Stimulated activated CD4-positive, alpha-beta T cell treated with anti-CD3 and anti-CD28 coated beads, Interleukin-2, amount 100 ng/mL, for 48 hours (primary cell): Measurements from ENCODE around the gene MT1H.
"Not testable (repeated sequence)": the region's sequence is repeated elsewhere in the genome, so short reads cannot be mapped to it uniquely, and the experiment has no call there.

ENCODE experiments used
- DNase-seq, 2 donors: peaks; one replicate each; pipeline ENCODE4 v3.0.0-alpha.2; 2020

MT1H gene

DNA sequence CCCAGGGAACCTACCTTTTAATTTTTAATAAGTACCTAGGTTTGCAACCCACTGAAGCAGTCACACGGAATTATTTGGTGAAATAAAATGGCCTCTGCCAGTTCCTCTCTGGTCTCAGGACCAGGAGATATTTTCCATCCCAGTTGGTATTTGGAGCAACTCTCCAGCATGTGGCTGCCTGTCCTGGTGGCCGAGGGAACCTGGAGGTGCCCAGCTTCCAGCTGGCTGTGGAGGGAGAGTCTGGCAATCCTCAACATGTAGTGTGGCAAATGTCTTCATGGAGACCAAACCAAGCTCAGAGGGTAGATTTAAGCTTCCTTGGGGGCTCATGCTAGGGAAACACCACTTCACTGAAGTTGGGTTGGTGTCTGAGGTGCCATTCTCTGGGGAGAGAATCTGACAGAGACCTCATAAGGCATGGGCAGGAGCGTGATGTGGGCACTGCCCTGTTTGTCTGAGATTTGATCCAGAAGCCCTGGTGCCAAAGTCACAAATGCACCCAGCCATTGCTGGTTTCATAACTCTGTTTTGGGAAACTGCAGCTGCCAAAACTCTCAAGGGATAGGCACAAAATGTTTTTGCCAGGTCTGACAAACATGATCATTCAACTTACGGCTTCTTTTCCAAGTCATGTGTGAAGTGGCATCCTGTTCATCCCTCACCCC lies 15.4 kb downstream of the MT1H start:
- DNase-seq = no peak

DNA sequence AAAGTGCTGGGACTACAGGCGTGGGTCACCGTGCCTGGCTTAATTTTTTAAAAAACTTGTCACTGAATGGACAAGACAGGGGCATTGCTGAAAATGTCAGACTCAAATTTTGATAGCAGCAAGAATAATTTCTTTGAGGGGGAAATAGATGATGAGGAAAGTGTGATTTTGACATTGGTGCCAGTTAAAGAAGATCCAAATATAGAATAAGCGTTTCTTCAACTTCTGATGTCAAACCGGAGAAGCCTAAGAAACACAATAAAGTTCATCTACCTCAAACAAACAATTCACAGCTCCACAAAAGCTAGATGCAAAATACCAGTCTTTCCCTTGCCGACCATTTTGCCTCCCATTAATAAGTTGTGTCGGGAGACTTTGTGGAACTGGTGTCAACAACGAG lies 17.1 kb downstream of the MT1H start:
- DNase-seq = no peak

GRCh38 chr16:56688762-56689161 lies 19.1 kb downstream of the MT1H start:
- DNase-seq = no peak

DNA sequence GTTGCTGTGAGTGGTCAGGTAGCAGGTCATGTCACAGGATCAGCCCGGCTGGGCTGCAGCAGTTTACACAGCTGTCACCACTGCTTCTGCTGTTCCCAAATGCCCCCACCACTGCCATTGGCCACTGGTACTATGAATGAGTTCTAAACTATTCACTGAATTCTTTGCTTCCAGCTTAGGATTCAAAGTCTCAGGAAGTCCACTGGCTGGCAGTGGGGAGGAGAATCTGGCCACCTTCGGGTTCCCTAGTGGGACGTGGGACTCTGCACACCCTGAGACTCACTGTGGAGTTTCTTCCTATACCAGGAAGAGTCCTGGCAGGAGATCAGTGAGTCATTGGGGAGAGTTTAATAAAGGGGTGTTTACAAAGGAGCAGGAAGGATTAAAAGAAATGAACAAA lies 19.6 kb downstream of the MT1H start:
- DNase-seq = no peak

GRCh38 chr16:56690420-56691122 lies 21.0 kb downstream of the MT1H start:
- no peak for DNase-seq

GRCh38 chr16:56691885-56692284 lies 22.3 kb downstream of the MT1H start:
- DNase-seq = no peak

GRCh38 chr16:56695246-56695645 lies 25.6 kb downstream of the MT1H start:
- no peak for DNase-seq

DNA sequence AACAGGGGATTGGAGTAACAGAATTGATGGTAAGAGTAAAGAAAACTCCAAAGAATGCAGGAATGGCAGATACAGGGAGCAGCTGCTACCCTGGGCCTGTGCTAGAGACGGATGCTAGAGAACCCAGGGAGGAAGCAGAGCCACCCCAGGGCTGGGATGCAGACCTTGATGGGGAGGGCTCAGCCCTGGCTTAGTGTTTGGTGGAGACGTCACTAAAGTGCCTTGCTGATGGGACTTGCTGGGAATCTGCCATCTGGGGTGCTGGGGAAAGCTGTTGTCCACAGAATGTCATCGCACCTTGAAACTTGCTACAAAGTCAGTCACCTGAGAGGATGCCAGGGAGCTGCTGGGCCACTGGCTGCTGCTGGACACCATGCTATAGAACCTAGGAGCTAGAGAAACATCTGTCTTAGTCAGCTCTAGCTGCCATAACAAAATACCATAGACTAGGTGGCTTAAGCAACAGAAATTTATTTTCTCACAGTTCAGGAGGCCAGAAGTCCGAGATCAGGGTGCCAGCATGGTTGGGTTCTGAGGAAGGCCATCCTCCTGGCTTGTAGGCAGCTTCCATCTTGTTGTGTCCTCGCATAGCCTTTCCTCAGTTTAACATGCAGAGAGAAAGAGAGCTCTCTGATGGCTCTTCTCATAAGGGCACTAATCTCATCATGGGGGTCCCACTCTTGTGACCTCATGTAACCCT lies 28.0 kb downstream of the MT1H start:
- DNase-seq = no peak

DNA sequence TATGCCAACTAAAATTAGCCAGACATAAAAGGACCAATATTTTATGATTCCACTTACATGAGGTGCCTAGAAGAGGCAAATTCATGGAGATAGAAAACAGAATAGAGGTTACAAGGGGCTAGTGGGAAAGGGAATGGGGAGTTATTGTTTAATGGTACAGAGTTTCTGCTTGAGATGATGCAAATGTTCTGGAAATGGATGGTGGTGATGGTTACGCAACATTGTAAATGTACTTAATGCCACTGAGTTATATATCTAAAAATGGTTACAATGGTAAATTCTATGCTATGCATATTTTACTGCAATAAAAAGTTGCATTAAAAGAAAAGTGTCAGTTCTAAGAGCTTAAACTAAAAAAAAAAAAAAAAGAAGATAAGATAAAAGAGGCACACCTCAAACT lies 30.6 kb downstream of the MT1H start:
- no peak for DNase-seq

DNA sequence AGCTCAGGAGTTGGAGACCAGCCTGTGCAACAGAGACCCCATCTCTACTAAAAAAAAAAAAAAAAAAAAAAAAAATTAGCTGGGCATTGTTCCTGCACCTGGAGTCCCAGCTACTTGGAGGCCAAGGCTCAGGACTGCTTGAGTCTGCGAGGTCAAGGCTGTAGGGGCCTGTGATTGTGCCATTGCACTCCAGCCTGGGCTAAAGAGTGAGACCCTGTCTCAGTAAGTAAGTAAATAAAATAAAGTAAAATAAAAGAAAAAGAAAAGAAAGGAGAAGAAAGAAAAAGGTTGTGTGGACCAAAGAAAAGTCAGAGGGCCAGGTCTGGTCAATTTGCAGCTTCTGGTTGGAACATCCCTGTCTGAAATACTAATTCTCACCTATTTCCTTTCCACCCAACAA lies 31.0 kb downstream of the MT1H start:
- DNase-seq = no peak

- no peak for DNase-seq
Measured at GRCh38 chr16:56701534-56701933, 31.9 kb downstream of the MT1H start.

- DNase-seq = no peak
Measured at GRCh38 chr16:56702836-56703235, 33.2 kb downstream of the MT1H start.

GRCh38 chr16:56708525-56709442 lies 39.2 kb downstream of the MT1H start:
- no peak for DNase-seq

GRCh38 chr16:56709443-56710040 lies 39.9 kb downstream of the MT1H start:
- no peak for DNase-seq

DNA sequence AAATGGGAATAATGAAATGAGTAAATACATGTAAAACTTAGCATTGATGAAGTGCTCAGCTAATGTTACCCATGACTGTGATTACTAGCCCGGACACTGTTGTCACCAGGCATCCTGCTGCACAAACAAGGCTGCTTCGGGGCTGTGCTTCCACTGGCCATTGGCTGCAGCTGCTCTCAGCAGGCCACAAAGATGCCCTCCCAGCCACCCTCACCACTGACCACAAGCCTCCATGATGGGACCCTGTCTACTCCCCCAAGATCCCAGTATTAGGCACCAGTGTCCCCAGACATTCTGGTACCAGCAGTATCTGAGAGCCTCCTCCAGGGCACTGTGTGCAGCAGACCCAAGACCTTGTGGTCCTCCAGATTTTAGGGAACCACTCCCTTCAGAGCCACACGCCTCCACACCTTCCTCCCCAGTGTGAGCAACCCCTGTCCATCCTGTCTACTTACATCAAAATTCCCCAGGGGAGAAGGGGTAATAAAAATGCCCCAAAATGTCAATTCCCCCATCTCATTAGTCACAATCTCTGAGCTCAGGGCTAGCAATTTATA lies 40.6 kb downstream of the MT1H start:
- no peak for DNase-seq

GRCh38 chr16:56711862-56712261 lies 42.2 kb downstream of the MT1H start:
- DNase-seq = no peak

DNA sequence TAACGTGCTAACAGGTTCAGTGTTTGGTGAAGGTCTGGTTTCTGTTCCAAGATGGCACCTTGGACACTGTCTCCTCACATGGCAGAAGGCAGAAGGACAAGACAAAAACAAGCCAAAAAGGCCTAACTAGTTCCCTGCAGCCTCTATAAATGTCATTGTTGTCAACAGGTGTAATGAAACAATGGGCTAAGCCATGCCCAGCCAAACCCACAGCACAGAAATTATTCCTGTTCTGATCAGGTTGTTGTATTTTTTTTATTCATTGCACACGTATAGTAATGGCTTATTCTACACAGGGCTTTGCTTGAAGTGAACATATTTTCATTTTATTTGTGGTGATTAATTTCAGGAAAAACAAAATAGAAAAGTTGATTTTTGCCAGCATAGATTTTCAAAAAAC lies 44.2 kb downstream of the MT1H start:
- DNase-seq = no peak

- no peak for DNase-seq
Measured at GRCh38 chr16:56715126-56715525, 45.5 kb downstream of the MT1H start.

- DNase-seq = no peak
Measured at GRCh38 chr16:56716761-56717160, 47.1 kb downstream of the MT1H start.

DNA sequence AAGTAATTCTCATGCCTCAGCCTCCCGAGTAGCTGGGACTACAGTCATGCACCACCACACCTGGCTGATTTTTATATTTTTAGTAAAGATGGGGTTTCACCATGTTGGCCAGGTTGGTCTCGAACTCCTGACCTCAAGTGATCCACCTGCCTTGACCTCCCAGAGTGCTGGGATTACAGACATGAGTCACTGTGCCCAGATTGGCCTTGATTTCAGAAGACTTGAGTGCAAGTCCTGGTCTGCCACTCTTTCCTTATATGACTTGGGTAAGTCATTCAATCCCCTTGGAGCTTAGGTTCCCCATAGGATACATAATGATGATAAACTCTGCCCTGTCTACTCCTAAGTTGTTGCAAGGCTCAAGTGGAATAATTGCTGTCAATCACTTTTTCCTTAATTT lies 47.9 kb downstream of the MT1H start:
- DNase-seq = not testable (repeated sequence)
